OCI-LY3 (cell line): ENCODE measurements around the gene FMNL3.

Source experiments
- H2AFZ ChIP-seq: fragments of 200-600, 300-600 bp; shearing (Covaris generic); 2 replicates; pipeline ENCODE4 v1.6.0; 2014; ENCODE audit warnings: antibody characterized with exemption, low read depth, low read length
- H3K27ac ChIP-seq: fragments of 200-600, 300-600 bp; sonication (generic); 2 replicates; pipeline ENCODE4 v1.5.1; 2014; ENCODE audit warnings: mild to moderate bottlenecking, low read length, moderate library complexity, mixed read lengths
- H3K27me3 ChIP-seq: fragments of 200-600, 300-600 bp; sonication (generic); 2 replicates; pipeline ENCODE4 v1.6.1; 2014; ENCODE audit warnings: low read depth, low read length, mixed read lengths
- H3K36me3 ChIP-seq: fragments of 200-600, 300-600 bp; sonication (generic); replicated peaks from 2 replicates; pipeline ENCODE3; 2014; ENCODE audit warnings: low read depth, low read length, mixed read lengths
- H3K4me1 ChIP-seq: fragments of 300-600, 200-600 bp; sonication (generic); 2 replicates; pipeline ENCODE4 v1.6.1; 2014; ENCODE audit warnings: low read length, mixed read lengths
- H3K4me2 ChIP-seq: fragments of 200-600, 300-600 bp; sonication (generic); 2 replicates; pipeline ENCODE4 v1.6.1; 2014; ENCODE audit warnings: low read length, mixed read lengths
- H3K4me3 ChIP-seq: fragments of 300-600, 200-600 bp; sonication (generic); 2 replicates; pipeline ENCODE4 v1.5.1; 2014; ENCODE audit warnings: antibody characterized with exemption, mild to moderate bottlenecking, low read length, moderate library complexity
- H3K79me2 ChIP-seq: fragments of 300-600, 200-600 bp; shearing (Covaris generic); 2 replicates; pipeline ENCODE4 v1.6.1; 2014; ENCODE audit warnings: mild to moderate bottlenecking, low read length, mixed read lengths
- H3K9ac ChIP-seq: fragments of 300-600, 200-600 bp; shearing (Covaris generic); 2 replicates; pipeline ENCODE4 v1.6.0; 2014; ENCODE audit warnings: mild to moderate bottlenecking, low read length, moderate library complexity
- H3K9me3 ChIP-seq: fragments of 200-600, 300-600 bp; shearing (Covaris generic); 2 replicates; pipeline ENCODE4 v1.6.1; 2014; ENCODE audit warnings: low read length, mixed read lengths; ENCODE audit not compliant: insufficient read depth
- H4K20me1 ChIP-seq: fragments of 200-600, 300-600 bp; sonication (generic); 2 replicates; pipeline ENCODE4 v1.6.1; 2016; ENCODE audit warnings: low read length, mixed read lengths; ENCODE audit not compliant: insufficient read depth
- EZH2phosphoT487 ChIP-seq: fragments of 200-600 bp; shearing (Covaris generic); IDR thresholded peaks from 2 replicates; pipeline ENCODE4 v1.6.1; 2018; ENCODE audit warnings: antibody characterized with exemption, mixed run types, low read depth
- TF ChIP-seq, protein P1 (sequence below): fragments of 200-600, 300-600 bp; sonication (generic); IDR thresholded peaks from 2 replicates; pipeline ENCODE4 v1.5.1; 2014; ENCODE audit warnings: antibody characterized with exemption, low read length, low read depth

Gene FMNL3

DNA sequence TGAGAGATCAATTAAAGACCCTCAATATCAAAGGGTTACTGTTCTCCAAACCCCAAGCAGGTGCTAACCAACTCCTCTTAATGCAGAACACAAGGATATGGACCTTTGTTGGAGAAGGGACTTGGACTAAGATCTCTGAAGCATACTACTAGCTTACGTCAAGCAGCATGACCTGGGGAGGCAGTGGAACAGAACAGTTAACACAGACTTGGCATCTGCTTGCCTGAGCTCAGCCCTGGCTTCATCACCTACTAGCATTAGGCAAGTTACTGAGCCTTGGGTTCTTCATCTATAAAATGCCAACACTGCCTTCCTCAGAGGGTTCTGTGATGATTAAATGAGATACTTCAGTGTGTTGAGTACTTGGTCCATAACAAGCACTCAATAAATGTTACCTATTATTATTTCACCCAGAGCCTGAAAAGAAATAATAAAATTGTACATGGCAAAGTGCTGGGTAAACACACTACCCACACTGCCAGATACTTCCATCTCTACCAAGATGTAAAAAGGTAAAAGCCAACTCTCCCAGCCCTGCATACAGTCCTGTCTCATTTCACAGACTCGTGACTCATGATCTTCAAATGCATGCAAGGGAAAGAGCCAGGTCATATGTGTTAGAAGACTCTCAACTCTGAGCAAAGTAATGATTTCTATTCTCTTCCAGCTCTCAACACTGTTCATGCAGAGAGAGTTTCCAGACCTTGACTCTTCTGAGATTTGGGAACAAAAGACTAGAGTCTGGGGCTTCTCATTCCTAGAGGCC is 39.7 kb downstream of the FMNL3 start:
- Histone ChIP-seq H3K27ac (peak overlapping the region; percentile 43), H3K79me2 (peaks cover 91% of the 10 kb centered on the region), H3K4me3 (no peak overlapping the region), H3K9ac (peak overlapping the region; percentile 15; the same call in 1 of the 2 replicates), H3K4me1 (peaks cover 95% of the 10 kb centered on the region), H3K9me3 (no peaks in the 10 kb centered on the region), H3K36me3 (peaks cover 28% of the 10 kb centered on the region), H4K20me1 (no peaks in the 10 kb centered on the region), H3K27me3 (no peaks in the 10 kb centered on the region), H3K4me2 (peak overlapping the region; percentile 21; the same call in 1 of the 2 replicates), H2AFZ (no peak overlapping the region)
- TF ChIP-seq, protein P1, sequence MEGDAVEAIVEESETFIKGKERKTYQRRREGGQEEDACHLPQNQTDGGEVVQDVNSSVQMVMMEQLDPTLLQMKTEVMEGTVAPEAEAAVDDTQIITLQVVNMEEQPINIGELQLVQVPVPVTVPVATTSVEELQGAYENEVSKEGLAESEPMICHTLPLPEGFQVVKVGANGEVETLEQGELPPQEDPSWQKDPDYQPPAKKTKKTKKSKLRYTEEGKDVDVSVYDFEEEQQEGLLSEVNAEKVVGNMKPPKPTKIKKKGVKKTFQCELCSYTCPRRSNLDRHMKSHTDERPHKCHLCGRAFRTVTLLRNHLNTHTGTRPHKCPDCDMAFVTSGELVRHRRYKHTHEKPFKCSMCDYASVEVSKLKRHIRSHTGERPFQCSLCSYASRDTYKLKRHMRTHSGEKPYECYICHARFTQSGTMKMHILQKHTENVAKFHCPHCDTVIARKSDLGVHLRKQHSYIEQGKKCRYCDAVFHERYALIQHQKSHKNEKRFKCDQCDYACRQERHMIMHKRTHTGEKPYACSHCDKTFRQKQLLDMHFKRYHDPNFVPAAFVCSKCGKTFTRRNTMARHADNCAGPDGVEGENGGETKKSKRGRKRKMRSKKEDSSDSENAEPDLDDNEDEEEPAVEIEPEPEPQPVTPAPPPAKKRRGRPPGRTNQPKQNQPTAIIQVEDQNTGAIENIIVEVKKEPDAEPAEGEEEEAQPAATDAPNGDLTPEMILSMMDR, result no peak
- TF ChIP-seq EZH2phosphoT487, result no peak

DNA sequence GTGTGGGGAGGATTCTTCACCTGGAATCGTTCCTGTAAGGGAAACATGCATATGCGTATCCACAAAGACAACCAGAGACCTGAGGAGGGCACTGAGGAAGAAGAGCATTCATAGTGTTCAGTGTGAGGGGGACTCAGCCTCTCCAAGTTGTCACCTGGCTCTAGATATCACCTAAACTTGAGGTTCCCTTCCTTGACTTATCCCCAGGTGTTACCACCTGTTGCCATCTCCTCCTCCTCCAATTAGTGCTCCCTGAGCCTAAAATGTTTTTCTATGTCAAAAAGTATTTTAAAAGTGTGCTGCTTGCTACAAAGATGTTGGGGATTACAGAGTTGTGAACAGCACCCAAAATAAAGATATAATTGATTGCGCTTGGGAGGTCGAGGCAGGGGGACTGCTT is 41.0 kb downstream of the FMNL3 start:
- H4K20me1 ChIP-seq, result no peaks in the 10 kb centered on the region
- H3K27ac ChIP-seq, result no peak overlapping the region
- no peak overlapping the region for H2AFZ ChIP-seq
- H3K9me3 ChIP-seq, result no peaks in the 10 kb centered on the region
- H3K4me3 ChIP-seq, result no peak overlapping the region
- H3K36me3 ChIP-seq, result peaks cover 39% of the 10 kb centered on the region
- H3K9ac ChIP-seq, result no peak overlapping the region
- no peak overlapping the region for H3K4me2 ChIP-seq
- TF ChIP-seq EZH2phosphoT487, result no peak
- TF ChIP-seq, protein P1, result no peak
- H3K27me3 ChIP-seq, result no peaks in the 10 kb centered on the region
- peaks cover 95% of the 10 kb centered on the region for H3K4me1 ChIP-seq
- H3K79me2 ChIP-seq, result peaks cover 90% of the 10 kb centered on the region

DNA sequence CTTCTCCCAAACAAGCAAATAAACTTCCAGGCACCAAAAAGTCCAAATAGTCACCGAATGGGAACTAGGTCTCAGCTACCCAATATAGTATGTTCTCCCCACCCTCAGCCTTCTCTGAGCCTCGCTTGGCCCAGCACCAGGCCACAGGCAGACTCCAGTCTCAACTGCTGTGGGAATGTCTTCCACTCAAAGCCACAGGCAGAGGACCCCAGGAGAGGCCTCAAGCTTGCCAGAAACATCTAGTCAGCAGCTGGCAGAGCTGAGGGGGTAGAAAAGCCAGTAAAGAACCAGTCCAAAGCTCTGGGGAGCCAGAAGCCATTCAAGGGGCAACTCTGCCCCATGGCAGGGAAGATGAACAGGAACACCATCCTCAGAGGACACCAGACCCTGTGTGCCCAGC is 41.8 kb downstream of the FMNL3 start:
- H3K4me3 ChIP-seq, result no peak overlapping the region
- H3K27ac ChIP-seq, result peak overlapping the region; percentile 78
- H2AFZ ChIP-seq, result no peak overlapping the region
- no peaks in the 10 kb centered on the region for H3K9me3 ChIP-seq
- TF ChIP-seq EZH2phosphoT487, result no peak
- TF ChIP-seq, protein P1, result no peak
- no peaks in the 10 kb centered on the region for H4K20me1 ChIP-seq
- no peaks in the 10 kb centered on the region for H3K27me3 ChIP-seq
- H3K79me2 ChIP-seq, result peaks cover 86% of the 10 kb centered on the region
- peaks cover 44% of the 10 kb centered on the region for H3K36me3 ChIP-seq
- peaks cover 95% of the 10 kb centered on the region for H3K4me1 ChIP-seq
- H3K4me2 ChIP-seq, result peak overlapping the region; percentile 62
- peak overlapping the region; percentile 49; the same call in 1 of the 2 replicates for H3K9ac ChIP-seq

DNA sequence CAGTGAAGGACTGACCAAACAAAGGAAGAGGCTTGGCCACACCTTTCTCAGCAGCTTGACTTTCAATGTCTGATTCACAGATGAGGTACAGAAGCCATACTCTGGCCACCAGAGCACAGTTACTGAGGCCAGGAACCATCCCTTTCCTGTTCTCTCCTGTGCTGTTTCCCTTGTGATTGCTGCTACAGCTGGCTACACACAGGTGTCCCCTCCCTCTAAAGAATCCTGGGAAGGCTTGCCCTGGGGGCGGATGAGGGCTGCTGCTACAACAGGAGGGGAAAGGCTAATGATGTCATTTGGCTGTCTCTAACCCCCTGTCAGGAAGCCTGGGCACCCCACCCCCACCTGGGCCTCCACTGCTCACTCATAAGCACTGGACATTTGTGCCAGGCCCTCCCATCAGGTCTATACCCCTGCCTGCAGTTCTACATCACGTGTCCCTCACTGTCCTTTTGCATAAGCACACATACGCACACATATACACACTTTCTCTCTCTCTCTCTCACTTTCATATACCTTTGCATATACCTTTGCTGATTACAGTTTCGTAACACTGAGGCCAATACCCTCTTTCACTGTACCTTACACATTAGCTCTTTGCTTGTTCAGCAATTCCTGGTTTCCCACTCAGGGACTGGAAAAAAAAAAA is 42.5 kb downstream of the FMNL3 start:
- H2AFZ ChIP-seq, result no peak overlapping the region
- peaks cover 88% of the 10 kb centered on the region for H3K4me1 ChIP-seq
- H3K27ac ChIP-seq, result peak overlapping the region; percentile 78
- H3K4me2 ChIP-seq, result peak overlapping the region; percentile 62
- TF ChIP-seq EZH2phosphoT487, result no peak
- TF ChIP-seq, protein P1, result no peak
- H3K79me2 ChIP-seq, result peaks cover 82% of the 10 kb centered on the region
- H3K36me3 ChIP-seq, result peaks cover 47% of the 10 kb centered on the region
- H3K27me3 ChIP-seq, result no peaks in the 10 kb centered on the region
- H4K20me1 ChIP-seq, result no peaks in the 10 kb centered on the region
- H3K9me3 ChIP-seq, result no peaks in the 10 kb centered on the region
- no peak overlapping the region for H3K4me3 ChIP-seq
- H3K9ac ChIP-seq, result peak overlapping the region; percentile 49; the same call in 1 of the 2 replicates
